SK-N-SH (cell line): ENCODE data around the gene FZD1. TPM values are rescaled to one million over a fixed set of nuclear protein-coding genes. Genes with fewer than 3 reads are reported as not detected.

ENCODE experiments used
- CTCF ChIA-PET: fragments of 300-600, 350-600 bp; formaldehyde crosslinking; extraction: SDS; loops from one replicate; lab custom pipeline; 2021; lab: Yijun Ruan, JAX
- POLR2A ChIA-PET: fragments of 350-600 bp; sonication (Branson Sonifier 250); formaldehyde crosslinking; extraction: SDS; loops from one replicate; lab custom pipeline; 2020; ENCODE audit warnings: antibody characterized with exemption, inconsistent platforms; lab: Yijun Ruan, JAX
- DNase-seq: peaks from one replicate; pipeline ENCODE4 v3.0.0; 2012
- H2AFZ ChIP-seq: fragments of 200-600 bp; sonication (generic); 2 replicates; pipeline ENCODE4 v1.8.1; 2016; ENCODE audit warnings: antibody characterized with exemption, mild to moderate bottlenecking, low read depth
- H3F3A ChIP-seq: fragments of 200-600 bp; sonication (generic); replicated peaks from 2 replicates; pipeline ENCODE3; 2016; ENCODE audit warnings: antibody characterized with exemption, mild to moderate bottlenecking; ENCODE audit not compliant: insufficient read depth
- H3K27ac ChIP-seq, 2 experiments: fragments of 200-500 bp in 1 of 2; fragments of 200-600 bp in 1 of 2; sonication (Bioruptor generic) in 1 of 2; sonication (generic), shearing (Covaris generic) in 1 of 2; 2 replicates each; pipeline versions ENCODE4 v1.5.1 to v1.6.1; 2014 to 2016; ENCODE audit warnings: low read depth in 2 of 2, inconsistent platforms in 1 of 2, low read length in 1 of 2, mild to moderate bottlenecking in 1 of 2, mixed read lengths in 1 of 2
- H3K27me3 ChIP-seq: fragments of 200-600 bp; sonication (generic), shearing (Covaris generic); 2 replicates; pipeline ENCODE4 v1.6.1; 2016; ENCODE audit warnings: mixed run types; ENCODE audit not compliant: insufficient read depth
- H3K36me3 ChIP-seq, 2 experiments: fragments of 200-500 bp in 1 of 2; fragments of 200-600 bp in 1 of 2; sonication (Bioruptor generic) in 1 of 2; sonication (generic) in 1 of 2; replicated peaks in 1 of 2; 2 replicates each; pipeline versions ENCODE3 to v1.5.1; 2014 to 2016; ENCODE audit warnings: low read length in 1 of 2, mild to moderate bottlenecking in 1 of 2; ENCODE audit not compliant: insufficient read depth in 2 of 2, control insufficient read depth in 1 of 2
- H3K4me1 ChIP-seq, 2 experiments: fragments of 200-500 bp in 1 of 2; fragments of 200-600 bp in 1 of 2; sonication (Bioruptor generic) in 1 of 2; sonication (generic), shearing (Covaris generic) in 1 of 2; 2 replicates each; pipeline versions ENCODE4 v1.5.1 to v1.6.1; 2014 to 2016; ENCODE audit warnings: low read depth in 1 of 2, low read length in 1 of 2, mixed run types in 1 of 2; ENCODE audit not compliant: insufficient read depth in 2 of 2, control insufficient read depth in 1 of 2
- H3K4me2 ChIP-seq: fragments of 200-600 bp; sonication (generic), shearing (Covaris generic); 2 replicates; pipeline ENCODE4 v1.6.1; 2017; ENCODE audit warnings: mixed run types
- H3K4me3 ChIP-seq, 2 experiments: fragments of 200-500 bp in 1 of 2; fragments of 200-600 bp in 1 of 2; sonication (Bioruptor generic) in 1 of 2; sonication (generic), shearing (Covaris generic) in 1 of 2; 2 replicates each; pipeline versions ENCODE4 v1.5.1 to v1.8.1; 2014 to 2016; ENCODE audit warnings: low read depth in 2 of 2, inconsistent platforms in 1 of 2, low read length in 1 of 2, mild to moderate bottlenecking in 1 of 2, mixed read lengths in 1 of 2, moderate library complexity in 1 of 2
- H3K79me2 ChIP-seq: fragments of 200-600 bp; sonication (generic); 2 replicates; pipeline ENCODE4 v1.8.1; 2017; ENCODE audit warnings: mild to moderate bottlenecking; ENCODE audit not compliant: insufficient read depth
- H3K9ac ChIP-seq: fragments of 200-600 bp; sonication (generic); 2 replicates; pipeline ENCODE4 v1.6.1; 2017; ENCODE audit warnings: mixed run types
- H3K9me2 ChIP-seq: fragments of 200-600 bp; sonication (generic); 2 replicates; pipeline ENCODE4 v1.6.1; 2017; ENCODE audit warnings: mixed run types
- H3K9me3 ChIP-seq: fragments of 200-600 bp; sonication (generic); 2 replicates; pipeline ENCODE4 v1.6.1; 2017; ENCODE audit warnings: mixed run types, mild to moderate bottlenecking, moderate library complexity
- H4K20me1 ChIP-seq: fragments of 200-600 bp; sonication (generic); 2 replicates; pipeline ENCODE4 v1.6.1; 2017; ENCODE audit warnings: mild to moderate bottlenecking, mixed run types; ENCODE audit not compliant: insufficient read depth
- CTCF ChIP-seq: fragments of 200-600 bp; sonication (generic); IDR thresholded peaks from 2 replicates; pipeline ENCODE4 v1.6.1; 2017; ENCODE audit warnings: antibody characterized with exemption, mild to moderate bottlenecking, moderate library complexity
- EP300 ChIP-seq, 2 experiments: IDR thresholded peaks; 2 replicates each; pipeline versions ENCODE4 v1.4.0 to v1.6.1; 2012; ENCODE audit warnings: borderline replicate concordance in 1 of 2, low read depth in 1 of 2, low read length in 1 of 2
- GABPA ChIP-seq: IDR thresholded peaks from 2 replicates; pipeline ENCODE4 v1.4.0; 2012; ENCODE audit warnings: low read depth, mild to moderate bottlenecking
- MXI1 ChIP-seq: IDR thresholded peaks from 2 replicates; pipeline ENCODE4 v1.6.1; 2012; ENCODE audit warnings: mild to moderate bottlenecking, low read depth, low read length, improper control_type of control experiment
- NFIC ChIP-seq: IDR thresholded peaks from 2 replicates; pipeline ENCODE4 v1.4.0; 2012; ENCODE audit warnings: borderline replicate concordance
- NRF1 ChIP-seq: IDR thresholded peaks from 2 replicates; pipeline ENCODE4 v1.6.1; 2012; ENCODE audit warnings: low read depth, mild to moderate bottlenecking, low read length
- PBX3 ChIP-seq: IDR thresholded peaks from 2 replicates; pipeline ENCODE4; 2012
- POLR2AphosphoS5 ChIP-seq: IDR thresholded peaks from 2 replicates; pipeline ENCODE4 v1.6.1; 2012; ENCODE audit warnings: low read depth, low read length
- RAD21 ChIP-seq: IDR thresholded peaks from 2 replicates; pipeline ENCODE4 v1.6.1; 2012; ENCODE audit warnings: mild to moderate bottlenecking, low read length
- RCOR1 ChIP-seq: fragments of 150-350 bp; IDR thresholded peaks from 2 replicates; pipeline ENCODE4 v1.6.1; 2017; ENCODE audit warnings: antibody characterized with exemption, low read length
- TCF12 ChIP-seq: IDR thresholded peaks from 2 replicates; pipeline ENCODE4 v1.4.0; 2012
- YY1 ChIP-seq: IDR thresholded peaks from 2 replicates; pipeline ENCODE4 v1.4.0; 2012; ENCODE audit warnings: low read depth, mild to moderate bottlenecking
- WGBS: methylation state at CpG from one replicate; pipeline ENCODE4 v1.1.6; 2017; ENCODE audit warnings: low lambda C conversion rate; 5-methylcytosine and 5-hydroxymethylcytosine counted together
- polyA plus RNA-seq, 3 experiments: library from polyadenylated mRNA; depleted of rRNA; stranded (reverse); fragments of >200 nt; gene quantifications; 2 replicates each; pipeline ENCODE4 v1.2.3, GENCODE V29; 2012
- TF ChIP-seq, protein P1 (sequence below): IDR thresholded peaks from 2 replicates; pipeline ENCODE4 v1.6.1; 2012; ENCODE audit warnings: mild to moderate bottlenecking, low read depth, low read length, moderate library complexity
- TF ChIP-seq, protein P2 (sequence below): IDR thresholded peaks from 2 replicates; pipeline ENCODE4 v1.4.0; 2012; ENCODE audit warnings: low read depth

The FZD1 gene
- polyA plus RNA-seq, 1 of the 3 experiments (the other 2 are of a cell fraction): 3.8 TPM

GRCh38 chr7:91239171-91239604 lies 25.0 kb upstream of the FZD1 start:
- ChIA-PET POLR2A (no interaction called here), CTCF (interaction anchor here (2.3 to 2.8 kb wide), 2 partner anchors 11 to 14 kb away, joined by 7 to 13 read pairs; no protein-coding TSS in a partner anchor)
- Histone ChIP-seq H3K9me3 (no peaks in the 10 kb centered on the region), H3K4me1 (peaks cover 5 to 6% of the 10 kb centered on the region in 2 experiments; a peak in 2 of 4 replicates), H3K27ac (no peak overlapping the region), H2AFZ (peak overlapping the region; percentile 56; the same call in 1 of the 2 replicates), H4K20me1 (no peaks in the 10 kb centered on the region), H3K4me3 (no peak overlapping the region), H3K36me3 (no peaks in the 10 kb centered on the region), H3K9ac (no peak overlapping the region), H3K4me2 (no peak overlapping the region), H3K27me3 (no peaks in the 10 kb centered on the region), H3K9me2 (no peaks in the 10 kb centered on the region), H3K79me2 (no peaks in the 10 kb centered on the region), H3F3A (no peaks in the 10 kb centered on the region)
- 100% methylated on average over 1 of the region's 2 CpGs for WGBS
- no peak for DNase-seq
- TF ChIP-seq GABPA (peak; percentile 10; the same call in 1 of the 2 replicates), TCF12 (peak; percentile 35; the same call in 1 of the 2 replicates), RCOR1 (no peak), PBX3 (peak; percentile 61; the same call in 1 of the 2 replicates), NFIC (peak; percentile 36; the same call in 1 of the 2 replicates)

GRCh38 chr7:91239772-91240171 lies 24.5 kb upstream of the FZD1 start:
- H3K9me2 ChIP-seq: no peaks in the 10 kb centered on the region
- ChIA-PET POLR2A (no interaction called here), CTCF (interaction anchor here (1.2 to 2.8 kb wide), 3 partner anchors 10 to 14 kb away, joined by 5 to 13 read pairs (median 7); no protein-coding TSS in a partner anchor)
- H4K20me1 ChIP-seq: no peaks in the 10 kb centered on the region
- no peak overlapping the region for H3K4me3 ChIP-seq
- TF ChIP-seq, protein P1, sequence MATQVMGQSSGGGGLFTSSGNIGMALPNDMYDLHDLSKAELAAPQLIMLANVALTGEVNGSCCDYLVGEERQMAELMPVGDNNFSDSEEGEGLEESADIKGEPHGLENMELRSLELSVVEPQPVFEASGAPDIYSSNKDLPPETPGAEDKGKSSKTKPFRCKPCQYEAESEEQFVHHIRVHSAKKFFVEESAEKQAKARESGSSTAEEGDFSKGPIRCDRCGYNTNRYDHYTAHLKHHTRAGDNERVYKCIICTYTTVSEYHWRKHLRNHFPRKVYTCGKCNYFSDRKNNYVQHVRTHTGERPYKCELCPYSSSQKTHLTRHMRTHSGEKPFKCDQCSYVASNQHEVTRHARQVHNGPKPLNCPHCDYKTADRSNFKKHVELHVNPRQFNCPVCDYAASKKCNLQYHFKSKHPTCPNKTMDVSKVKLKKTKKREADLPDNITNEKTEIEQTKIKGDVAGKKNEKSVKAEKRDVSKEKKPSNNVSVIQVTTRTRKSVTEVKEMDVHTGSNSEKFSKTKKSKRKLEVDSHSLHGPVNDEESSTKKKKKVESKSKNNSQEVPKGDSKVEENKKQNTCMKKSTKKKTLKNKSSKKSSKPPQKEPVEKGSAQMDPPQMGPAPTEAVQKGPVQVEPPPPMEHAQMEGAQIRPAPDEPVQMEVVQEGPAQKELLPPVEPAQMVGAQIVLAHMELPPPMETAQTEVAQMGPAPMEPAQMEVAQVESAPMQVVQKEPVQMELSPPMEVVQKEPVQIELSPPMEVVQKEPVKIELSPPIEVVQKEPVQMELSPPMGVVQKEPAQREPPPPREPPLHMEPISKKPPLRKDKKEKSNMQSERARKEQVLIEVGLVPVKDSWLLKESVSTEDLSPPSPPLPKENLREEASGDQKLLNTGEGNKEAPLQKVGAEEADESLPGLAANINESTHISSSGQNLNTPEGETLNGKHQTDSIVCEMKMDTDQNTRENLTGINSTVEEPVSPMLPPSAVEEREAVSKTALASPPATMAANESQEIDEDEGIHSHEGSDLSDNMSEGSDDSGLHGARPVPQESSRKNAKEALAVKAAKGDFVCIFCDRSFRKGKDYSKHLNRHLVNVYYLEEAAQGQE: no peak
- TF ChIP-seq NRF1 (no peak), YY1 (no peak), CTCF (no peak), RAD21 (no peak), EP300 (IDR thresholded peaks at IDR 0.05; ENCODE audit: borderline replicate concordance in 1 of 2, low read depth in 1 of 2, low read length in 1 of 2) (no peak), MXI1 (no peak), POLR2AphosphoS5 (no peak)
- TF ChIP-seq, protein P2, sequence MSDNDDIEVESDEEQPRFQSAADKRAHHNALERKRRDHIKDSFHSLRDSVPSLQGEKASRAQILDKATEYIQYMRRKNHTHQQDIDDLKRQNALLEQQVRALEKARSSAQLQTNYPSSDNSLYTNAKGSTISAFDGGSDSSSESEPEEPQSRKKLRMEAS: no peak
- H3F3A ChIP-seq: no peaks in the 10 kb centered on the region
- H3K4me2 ChIP-seq: no peak overlapping the region
- H3K9ac ChIP-seq: no peak overlapping the region
- no peaks in the 10 kb centered on the region for H3K9me3 ChIP-seq
- H3K79me2 ChIP-seq: no peaks in the 10 kb centered on the region
- H3K4me1 ChIP-seq: peaks cover 5 to 8% of the 10 kb centered on the region in 2 experiments; a peak in 2 of 4 replicates
- DNase-seq: no peak
- H3K27ac ChIP-seq: no peak overlapping the region
- H3K27me3 ChIP-seq: no peaks in the 10 kb centered on the region
- H3K36me3 ChIP-seq: no peaks in the 10 kb centered on the region
- no peak overlapping the region for H2AFZ ChIP-seq
- 93% methylated on average over 1 of the region's 1 CpG for WGBS
